A172 (cell line): ENCODE data around the gene LYZL6. TPM values are rescaled to one million over a fixed set of nuclear protein-coding genes. Genes with fewer than 3 reads are reported as not detected.

Experiments
- total RNA-seq: library from RNA; depleted of rRNA; stranded (reverse); fragments of >200 nt; shearing (Covaris generic); gene quantifications from 2 replicates; pipeline ENCODE4 v1.2.3, GENCODE V29; 2014; rRNA removed

Gene LYZL6
- total RNA-seq, 1 experiment from 2014 or later = not detected

Other genes with a start within 250 kb of the LYZL6 start
- gene RASL10B, start 212.1 kb downstream of the LYZL6 start, total RNA-seq = 0.69 and 0.98 TPM in 2 replicates
- gene GAS2L2, start 190.5 kb downstream of the LYZL6 start, total RNA-seq = not detected in 2 replicates
- gene C17orf50, start 182.8 kb downstream of the LYZL6 start, total RNA-seq = not detected in 2 replicates
- 0.57 and 1.6 TPM in 2 replicates for gene MMP28, start 148.1 kb downstream of the LYZL6 start, total RNA-seq
- gene TAF15, start 134.2 kb downstream of the LYZL6 start, total RNA-seq = 20.3 and 31.1 TPM in 2 replicates
- gene HEATR9, start 74.8 kb downstream of the LYZL6 start, total RNA-seq = not detected in 2 replicates
- gene CCL5, start 63.4 kb downstream of the LYZL6 start, total RNA-seq = not detected in 2 replicates
- gene RDM1, start 12.9 kb downstream of the LYZL6 start, total RNA-seq = 7.1 and 8.1 TPM in 2 replicates
- gene CCL16, start 37.8 kb upstream of the LYZL6 start, total RNA-seq = not detected in 2 replicates
- gene CCL14, start 43.0 kb upstream of the LYZL6 start, total RNA-seq = not detected in 2 replicates
- gene CCL15, start 57.8 kb upstream of the LYZL6 start, total RNA-seq = not detected in 2 replicates
- not detected in 2 replicates for gene CCL23, start 74.3 kb upstream of the LYZL6 start, total RNA-seq
- gene CCL18, start 120.6 kb upstream of the LYZL6 start, total RNA-seq = not detected in 2 replicates
- not detected in 2 replicates for gene CCL3, start 146.4 kb upstream of the LYZL6 start, total RNA-seq
- not detected in 2 replicates for gene CCL4, start 160.1 kb upstream of the LYZL6 start, total RNA-seq
- 1.9 and 3.7 TPM in 2 replicates for gene TBC1D3B, start 232.9 kb upstream of the LYZL6 start, total RNA-seq